H7 (cell line): ENCODE data around the gene MOV10L1. TPM values are rescaled to one million over a fixed set of nuclear protein-coding genes. Genes with fewer than 3 reads are reported as not detected.
"Not testable (repeated sequence)": the region's sequence is repeated elsewhere in the genome, so short reads cannot be mapped to it uniquely, and the experiment has no call there.

ENCODE experiments used
- DNase-seq: peaks from one replicate; pipeline ENCODE4 v3.0.0; 2012
- H3K27me3 ChIP-seq: 2 replicates; pipeline ENCODE4 v1.6.0; 2011; ENCODE audit warnings: mild to moderate bottlenecking, low read length; ENCODE audit not compliant: control insufficient read depth, insufficient read depth
- H3K36me3 ChIP-seq: replicated peaks from 2 replicates; pipeline ENCODE4 v1.5.1; 2011; ENCODE audit warnings: low read length; ENCODE audit not compliant: control insufficient read depth, insufficient read depth
- H3K4me3 ChIP-seq: 2 replicates; pipeline ENCODE4 v1.5.1; 2011; ENCODE audit warnings: low read depth, mild to moderate bottlenecking, control low read depth, low read length, moderate library complexity; ENCODE audit not compliant: insufficient read depth
- total RNA-seq: library from RNA; depleted of rRNA; stranded (reverse); fragments of >200 nt; shearing (Covaris generic); gene quantifications from 2 replicates; pipeline ENCODE4 v1.2.3, GENCODE V29; 2014

MOV10L1 gene
- total RNA-seq, 1 experiment from 2014 or later, result not detected

DNA sequence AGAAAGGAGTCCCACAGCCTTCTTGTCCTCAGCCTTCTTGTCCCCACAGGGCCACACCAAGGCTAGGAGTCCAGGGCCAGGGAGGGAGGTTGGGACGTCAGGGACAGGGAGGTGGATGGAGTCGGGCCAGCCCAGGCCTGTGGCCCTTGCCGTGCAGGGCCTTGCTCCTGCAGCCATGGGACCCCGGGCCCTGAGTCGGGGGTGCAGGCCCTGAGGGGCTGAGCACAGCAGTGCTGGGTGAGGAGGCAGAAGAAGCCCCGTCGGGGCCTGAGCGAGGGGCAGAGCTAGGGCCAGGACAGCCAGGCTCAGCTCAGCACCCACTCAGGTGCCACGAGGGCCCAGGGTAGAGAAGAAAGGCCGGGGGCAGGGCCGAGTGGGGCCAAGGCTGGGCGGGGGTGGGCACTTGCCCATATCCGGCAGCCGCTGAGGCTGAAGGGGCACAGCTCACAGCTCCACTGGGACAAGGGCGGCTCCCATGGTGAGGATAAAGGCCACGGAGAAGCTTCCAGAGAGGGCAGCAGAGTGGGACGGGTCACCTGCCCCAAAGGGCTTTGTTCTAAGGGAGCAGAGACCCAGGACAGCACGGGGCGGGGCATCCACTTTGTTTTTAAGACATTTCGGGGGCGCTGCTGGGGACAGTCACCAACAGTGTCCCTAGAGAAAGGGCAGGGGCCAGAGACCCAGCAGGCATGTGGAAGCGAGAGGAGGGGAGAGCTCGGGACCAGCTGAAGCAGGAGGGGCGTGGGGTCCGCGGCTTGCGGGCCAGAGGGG lies 8.2 kb upstream of the MOV10L1 start:
- Histone ChIP-seq H3K27me3 (no peaks in the 10 kb centered on the region), H3K4me3 (no peak overlapping the region), H3K36me3 (no peaks in the 10 kb centered on the region)
- peak; percentile 60 for DNase-seq

DNA sequence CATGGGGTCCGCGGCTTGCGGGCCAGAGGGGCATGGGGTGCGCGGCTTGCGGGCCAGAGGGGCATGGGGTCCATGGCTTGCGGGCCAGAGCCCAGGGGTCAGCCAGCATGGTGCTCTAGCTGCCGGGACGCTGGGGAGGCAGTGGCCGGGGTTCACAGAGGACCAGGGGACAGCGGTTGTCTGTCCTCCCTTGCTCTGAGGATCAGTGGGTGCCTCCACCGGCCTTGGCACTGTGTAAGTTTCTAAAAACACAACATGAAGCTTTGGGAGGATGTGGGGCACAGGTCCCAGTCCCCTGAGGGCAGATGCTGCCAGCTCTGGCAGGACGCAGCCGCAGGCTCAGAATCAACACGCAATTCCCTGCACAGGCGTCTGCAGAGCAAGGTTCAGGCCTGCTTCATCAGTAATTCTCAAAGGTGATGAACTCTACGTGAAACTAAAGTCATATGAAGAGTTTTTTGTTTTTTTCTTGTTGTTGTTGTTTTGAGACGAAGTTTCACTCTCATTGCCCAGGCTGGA lies 7.5 kb upstream of the MOV10L1 start:
- Histone ChIP-seq H3K36me3 (no peaks in the 10 kb centered on the region), H3K27me3 (no peaks in the 10 kb centered on the region), H3K4me3 (no peak overlapping the region)
- no peak for DNase-seq

GRCh38 chr22:50082961-50083461 lies 6.8 kb upstream of the MOV10L1 start:
- H3K36me3 ChIP-seq, result no peaks in the 10 kb centered on the region
- no peaks in the 10 kb centered on the region for H3K27me3 ChIP-seq
- no peak overlapping the region for H3K4me3 ChIP-seq
- no peak for DNase-seq

GRCh38 chr22:50083462-50084079 lies 6.2 kb upstream of the MOV10L1 start:
- Histone ChIP-seq H3K36me3 (no peaks in the 10 kb centered on the region), H3K4me3 (no peak overlapping the region), H3K27me3 (no peaks in the 10 kb centered on the region)
- DNase-seq, result peak; percentile 65

DNA sequence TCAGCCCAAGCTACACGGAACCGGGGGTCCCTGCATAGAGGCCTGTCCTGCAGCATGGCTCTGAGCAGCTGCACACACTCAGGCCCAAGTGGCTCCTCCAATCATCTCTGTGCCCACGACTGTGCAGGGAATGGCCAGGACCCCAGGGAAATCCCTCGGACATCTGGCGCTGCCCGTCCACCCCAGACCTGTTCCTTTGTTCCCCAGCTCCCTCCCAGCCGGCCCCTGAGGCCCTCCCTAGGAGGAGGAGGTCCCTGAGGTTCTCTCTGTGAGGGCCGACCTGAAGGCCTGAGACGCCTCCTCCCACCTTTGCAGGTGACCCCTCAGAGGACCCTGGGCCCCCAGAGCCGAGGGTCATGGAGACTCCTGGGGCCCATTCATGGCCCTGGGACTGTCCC lies 5.7 kb upstream of the MOV10L1 start:
- Histone ChIP-seq H3K4me3 (no peak overlapping the region), H3K36me3 (no peaks in the 10 kb centered on the region), H3K27me3 (no peaks in the 10 kb centered on the region)
- peak; percentile 58 for DNase-seq

DNA sequence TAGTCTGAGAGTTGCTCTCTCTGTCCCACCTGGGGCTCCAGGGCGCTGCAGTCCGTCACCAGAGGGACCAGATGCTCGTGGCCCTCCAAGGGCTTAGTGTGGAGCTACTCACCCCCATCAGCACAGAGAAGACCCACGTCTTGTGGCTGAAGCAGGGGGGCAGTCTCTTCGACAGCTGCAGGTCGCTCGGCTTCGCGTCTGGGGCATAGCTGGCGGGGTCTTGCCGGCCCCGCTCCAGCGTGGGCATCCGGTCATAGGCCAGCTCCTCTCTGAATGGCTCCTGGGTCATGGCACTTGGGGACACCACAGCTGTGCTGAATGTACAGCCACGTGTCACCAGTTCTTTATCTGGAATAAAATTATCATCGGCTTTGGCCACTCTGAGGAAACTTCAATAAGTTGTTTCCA lies 5.2 kb upstream of the MOV10L1 start:
- Histone ChIP-seq H3K27me3 (no peaks in the 10 kb centered on the region), H3K4me3 (no peak overlapping the region), H3K36me3 (no peaks in the 10 kb centered on the region)
- DNase-seq, result no peak

DNA sequence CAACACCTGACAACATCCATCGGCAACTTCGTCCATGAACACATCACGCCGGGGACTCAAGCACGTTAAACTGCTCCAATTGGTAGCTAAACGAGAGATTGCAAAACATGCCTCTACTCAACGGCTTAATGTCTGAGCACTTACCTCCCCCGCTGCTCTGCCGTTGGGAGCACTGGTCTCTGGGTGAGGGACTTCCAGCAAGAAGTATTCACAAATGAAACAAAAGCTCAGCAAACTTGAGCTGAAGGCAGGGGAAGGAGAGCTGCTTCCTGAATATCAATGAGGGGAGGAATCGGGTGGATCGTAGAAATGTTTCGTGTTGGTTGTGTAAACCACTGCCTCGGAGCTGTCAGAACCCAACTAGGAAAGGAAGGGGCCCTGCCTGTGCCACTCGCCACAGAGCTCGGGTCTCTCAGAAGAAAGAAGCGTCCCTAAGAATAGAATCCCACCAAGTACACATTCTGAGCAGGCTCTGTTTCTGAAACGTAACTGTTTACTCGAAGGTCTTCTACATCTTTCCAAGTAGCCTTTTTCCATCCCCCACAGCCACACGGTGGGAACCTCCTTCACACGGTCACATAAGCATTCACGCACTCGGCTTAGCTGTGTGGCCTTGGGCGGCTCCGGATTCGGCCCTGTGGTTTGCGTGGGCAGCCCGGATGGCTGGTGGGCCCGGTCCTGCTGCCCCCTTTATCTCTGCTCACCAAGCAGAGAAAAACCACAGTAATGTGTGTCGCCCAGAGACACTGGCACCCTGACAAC lies 4.4 kb upstream of the MOV10L1 start, which contains the start of gene MLC1:
Gene MLC1 (minus strand): TSS at position 216 of the 762 bp plus-strand sequence. CDS start 524 bp downstream, outside the sequence.
- Histone ChIP-seq H3K36me3 (no peaks in the 10 kb centered on the region), H3K4me3 (no peak within 1 kb of the TSS), H3K27me3 (no peaks in the 10 kb centered on the region)
- peak; percentile 73 for DNase-seq

DNA sequence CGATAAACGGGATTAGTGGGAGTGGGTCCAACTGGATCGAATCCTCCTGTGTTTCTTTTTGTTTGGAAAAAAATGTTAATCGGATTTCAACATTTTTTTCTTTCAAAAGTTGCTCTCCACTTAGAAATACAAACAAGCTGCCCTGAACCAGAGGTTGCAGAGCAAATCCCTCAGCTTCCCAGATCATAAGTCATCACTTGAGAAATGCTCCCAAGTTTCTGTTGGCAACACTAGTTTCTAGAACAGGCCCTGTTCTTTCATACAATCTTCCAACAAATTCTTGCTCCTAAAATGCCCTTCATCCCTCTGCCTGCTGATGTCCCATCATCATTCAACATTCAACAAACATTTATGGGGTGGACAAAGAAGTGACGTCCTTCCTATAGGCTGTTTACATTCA lies 3.3 kb upstream of the MOV10L1 start:
- H3K36me3 ChIP-seq, result no peaks in the 10 kb centered on the region
- no peaks in the 10 kb centered on the region for H3K27me3 ChIP-seq
- DNase-seq, result no peak
- H3K4me3 ChIP-seq, result no peak overlapping the region

GRCh38 chr22:50086975-50087374 lies 2.8 kb upstream of the MOV10L1 start:
- not testable (repeated sequence) for H3K4me3 ChIP-seq, DNase-seq, H3K36me3 ChIP-seq, H3K27me3 ChIP-seq

DNA sequence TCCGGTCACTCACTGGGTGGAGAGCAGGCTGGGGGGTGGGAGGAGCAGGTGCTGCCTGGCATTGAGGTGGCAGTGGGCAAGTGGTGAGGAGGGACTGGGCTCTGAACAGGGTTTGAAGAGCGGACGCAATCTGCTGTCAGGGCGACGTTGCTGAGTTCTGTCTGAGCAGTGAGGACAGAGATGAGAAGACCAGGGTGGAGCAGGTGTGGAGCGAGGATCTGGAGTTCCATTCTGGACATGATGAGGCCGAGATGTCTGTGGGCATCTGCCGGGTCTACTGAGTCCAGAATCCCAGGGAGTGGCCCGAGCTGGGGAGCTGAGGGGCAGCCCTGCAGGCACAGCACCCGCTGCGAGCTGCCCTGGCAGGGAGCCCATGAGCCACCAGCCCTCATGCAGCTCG lies 2.2 kb upstream of the MOV10L1 start:
- H3K27me3 ChIP-seq, result no peaks in the 10 kb centered on the region
- no peak for DNase-seq
- no peaks in the 10 kb centered on the region for H3K36me3 ChIP-seq
- H3K4me3 ChIP-seq, result no peak overlapping the region

DNA sequence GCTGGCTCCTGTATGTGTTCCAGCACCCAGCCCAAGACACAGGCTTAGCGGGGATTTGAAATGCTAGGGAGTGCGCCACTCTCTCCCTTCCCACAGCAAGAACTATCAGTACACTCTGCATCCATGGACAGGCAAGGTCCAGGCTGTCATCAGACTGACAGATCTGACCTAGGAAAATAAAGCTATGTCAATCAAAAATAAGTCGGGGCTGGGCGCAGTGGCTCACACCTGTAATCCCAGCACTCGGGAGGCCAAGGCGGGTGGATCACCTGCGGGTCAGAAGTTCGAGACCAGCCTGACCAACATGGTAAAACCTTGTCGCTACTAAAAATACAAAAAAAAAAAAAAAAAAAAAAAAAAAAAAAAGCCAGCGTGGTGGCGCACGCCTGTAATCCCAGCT lies 1.7 kb upstream of the MOV10L1 start:
- Histone ChIP-seq H3K4me3 (no peak overlapping the region), H3K36me3 (no peaks in the 10 kb centered on the region), H3K27me3 (no peaks in the 10 kb centered on the region)

GRCh38 chr22:50089231-50089630 lies 575 bp upstream of the MOV10L1 start:
- no peaks in the 10 kb centered on the region; the same call in 1 of the 2 replicates for H3K27me3 ChIP-seq
- DNase-seq, result no peak
- no peaks in the 10 kb centered on the region for H3K36me3 ChIP-seq
- no peak overlapping the region for H3K4me3 ChIP-seq

More for the DNA sequence above, 1.7 kb upstream of the MOV10L1 start:
- DNase-seq, result no peak

- Histone ChIP-seq H3K27me3 (no peaks in the 10 kb centered on the region; the same call in 1 of the 2 replicates), H3K36me3 (no peaks in the 10 kb centered on the region), H3K4me3 (no peak overlapping the region)
- no peak for DNase-seq
Observed at GRCh38 chr22:50090412-50090714, 557 bp downstream of the MOV10L1 start.

GRCh38 chr22:50091092-50091768 lies 1.4 kb downstream of the MOV10L1 start:
- Histone ChIP-seq H3K27me3 (no peaks in the 10 kb centered on the region; the same call in 1 of the 2 replicates), H3K4me3 (no peak overlapping the region), H3K36me3 (no peaks in the 10 kb centered on the region)
- DNase-seq, result no peak
